ENCODE measurements around the gene NLGN4Y.

The NLGN4Y gene

GRCh38 chrY:14755571-14755970, 231.2 kb downstream of the NLGN4Y start:
- no peaks in the 10 kb centered on the region for H3K9me3 ChIP-seq (ENCODE audit: control extremely low read depth in 1 of 5, control insufficient read depth in 4 of 5, insufficient read depth in 2 of 5, low read depth in 1 of 5, low read length in 4 of 5)
- no peaks in the 10 kb centered on the region for H3K27me3 ChIP-seq (replicated peaks in 2 of 5; ENCODE audit: control insufficient read depth in 4 of 5, insufficient read depth in 5 of 5, low read length in 4 of 5)
- no peak overlapping the region for H3K4me3 ChIP-seq (ENCODE audit: control insufficient read depth in 1 of 7, extremely low read depth in 1 of 7, insufficient read depth in 4 of 7, low read depth in 2 of 7, low read length in 6 of 7)
- no peak for DNase-seq
- no peak overlapping the region for H3K27ac ChIP-seq (ENCODE audit: insufficient read depth in 1 of 2, low read depth in 1 of 2, low read length in 2 of 2, poor library complexity in 1 of 2, severe bottlenecking in 2 of 2)
- POLR2A ChIA-PET = no interaction called here
- H3K4me1 ChIP-seq (ENCODE audit: control extremely low read depth in 1 of 4, control insufficient read depth in 4 of 4, insufficient read depth in 4 of 4, low read length in 3 of 4) = no peaks in the 10 kb centered on the region
- no peaks in the 10 kb centered on the region for H3K36me3 ChIP-seq (ENCODE audit: control insufficient read depth in 4 of 4, insufficient read depth in 4 of 4, low read length in 3 of 4)
- CTCF ChIA-PET = no interaction called here

GRCh38 chrY:14762903-14763302, 238.6 kb downstream of the NLGN4Y start:
- H3K4me1 ChIP-seq (ENCODE audit: control extremely low read depth in 1 of 4, control insufficient read depth in 4 of 4, insufficient read depth in 4 of 4, low read length in 3 of 4) = no peaks in the 10 kb centered on the region
- POLR2A ChIA-PET = no interaction called here

GRCh38 chrY:14763600-14763999, 239.3 kb downstream of the NLGN4Y start:
- no peaks in the 10 kb centered on the region for H3K9me3 ChIP-seq (ENCODE audit: control extremely low read depth in 1 of 5, control insufficient read depth in 4 of 5, insufficient read depth in 2 of 5, low read depth in 1 of 5, low read length in 4 of 5)
- POLR2A ChIA-PET = no interaction called here
- no peaks in the 10 kb centered on the region for H3K27me3 ChIP-seq (replicated peaks in 2 of 5; ENCODE audit: control insufficient read depth in 4 of 5, insufficient read depth in 5 of 5, low read length in 4 of 5)
- no peak overlapping the region for H3K4me3 ChIP-seq (ENCODE audit: control insufficient read depth in 1 of 7, extremely low read depth in 1 of 7, insufficient read depth in 4 of 7, low read depth in 2 of 7, low read length in 6 of 7)
- no peaks in the 10 kb centered on the region for H3K36me3 ChIP-seq (ENCODE audit: control insufficient read depth in 4 of 4, insufficient read depth in 4 of 4, low read length in 3 of 4)
- H3K4me1 ChIP-seq (ENCODE audit: control extremely low read depth in 1 of 4, control insufficient read depth in 4 of 4, insufficient read depth in 4 of 4, low read length in 3 of 4) = no peaks in the 10 kb centered on the region
- no peak overlapping the region for H3K27ac ChIP-seq (ENCODE audit: insufficient read depth in 1 of 2, low read depth in 1 of 2, low read length in 2 of 2, poor library complexity in 1 of 2, severe bottlenecking in 2 of 2)
- CTCF ChIA-PET = no interaction called here
- no peak for DNase-seq

More at GRCh38 chrY:14762903-14763302, 238.6 kb downstream of the NLGN4Y start:
- H3K9me3 ChIP-seq (ENCODE audit: control extremely low read depth in 1 of 5, control insufficient read depth in 4 of 5, insufficient read depth in 2 of 5, low read depth in 1 of 5, low read length in 4 of 5) = no peaks in the 10 kb centered on the region
- no CpG with 5 or more reads among the region's 1 CpG for WGBS (ENCODE audit: insufficient coverage)
- no peaks in the 10 kb centered on the region for H3K36me3 ChIP-seq (ENCODE audit: control insufficient read depth in 4 of 4, insufficient read depth in 4 of 4, low read length in 3 of 4)
- DNase-seq = no peak
- H3K4me3 ChIP-seq (ENCODE audit: control insufficient read depth in 1 of 7, extremely low read depth in 1 of 7, insufficient read depth in 4 of 7, low read depth in 2 of 7, low read length in 6 of 7) = no peak overlapping the region
- no peaks in the 10 kb centered on the region for H3K27me3 ChIP-seq (replicated peaks in 2 of 5; ENCODE audit: control insufficient read depth in 4 of 5, insufficient read depth in 5 of 5, low read length in 4 of 5)
- CTCF ChIA-PET = no interaction called here
- H3K27ac ChIP-seq (ENCODE audit: insufficient read depth in 1 of 2, low read depth in 1 of 2, low read length in 2 of 2, poor library complexity in 1 of 2, severe bottlenecking in 2 of 2) = no peak overlapping the region

GRCh38 chrY:14778208-14778607, 253.9 kb downstream of the NLGN4Y start:
- POLR2A ChIA-PET = no interaction called here
- H3K4me1 ChIP-seq (ENCODE audit: control extremely low read depth in 1 of 4, control insufficient read depth in 4 of 4, insufficient read depth in 4 of 4, low read length in 3 of 4) = no peaks in the 10 kb centered on the region
- H3K27ac ChIP-seq (ENCODE audit: insufficient read depth in 1 of 2, low read depth in 1 of 2, low read length in 2 of 2, poor library complexity in 1 of 2, severe bottlenecking in 2 of 2) = no peak overlapping the region
- no peaks in the 10 kb centered on the region for H3K9me3 ChIP-seq (ENCODE audit: control extremely low read depth in 1 of 5, control insufficient read depth in 4 of 5, insufficient read depth in 2 of 5, low read depth in 1 of 5, low read length in 4 of 5)
- H3K4me3 ChIP-seq (ENCODE audit: control insufficient read depth in 1 of 7, extremely low read depth in 1 of 7, insufficient read depth in 4 of 7, low read depth in 2 of 7, low read length in 6 of 7) = no peak overlapping the region
- CTCF ChIA-PET = no interaction called here
- DNase-seq = no peak
- H3K36me3 ChIP-seq (ENCODE audit: control insufficient read depth in 4 of 4, insufficient read depth in 4 of 4, low read length in 3 of 4) = no peaks in the 10 kb centered on the region
- no peaks in the 10 kb centered on the region for H3K27me3 ChIP-seq (replicated peaks in 2 of 5; ENCODE audit: control insufficient read depth in 4 of 5, insufficient read depth in 5 of 5, low read length in 4 of 5)
- no CpG with 5 or more reads among the region's 4 CpGs for WGBS (ENCODE audit: insufficient coverage)

- DNase-seq = no peak
- ChIA-PET CTCF (no interaction called here), POLR2A (no interaction called here)
- no peaks in the 10 kb centered on the region for H3K27me3 ChIP-seq (replicated peaks in 2 of 5; ENCODE audit: control insufficient read depth in 4 of 5, insufficient read depth in 5 of 5, low read length in 4 of 5)
- H3K4me1 ChIP-seq (ENCODE audit: control extremely low read depth in 1 of 4, control insufficient read depth in 4 of 4, insufficient read depth in 4 of 4, low read length in 3 of 4) = no peaks in the 10 kb centered on the region
- H3K36me3 ChIP-seq (ENCODE audit: control insufficient read depth in 4 of 4, insufficient read depth in 4 of 4, low read length in 3 of 4) = no peaks in the 10 kb centered on the region
- H3K27ac ChIP-seq (ENCODE audit: insufficient read depth in 1 of 2, low read depth in 1 of 2, low read length in 2 of 2, poor library complexity in 1 of 2, severe bottlenecking in 2 of 2) = no peak overlapping the region
- H3K9me3 ChIP-seq (ENCODE audit: control extremely low read depth in 1 of 5, control insufficient read depth in 4 of 5, insufficient read depth in 2 of 5, low read depth in 1 of 5, low read length in 4 of 5) = no peaks in the 10 kb centered on the region
- no CpG with 5 or more reads among the region's 4 CpGs for WGBS (ENCODE audit: insufficient coverage)
- H3K4me3 ChIP-seq (ENCODE audit: control insufficient read depth in 1 of 7, extremely low read depth in 1 of 7, insufficient read depth in 4 of 7, low read depth in 2 of 7, low read length in 6 of 7) = no peak overlapping the region
Observed at GRCh38 chrY:14793104-14793503, 268.8 kb downstream of the NLGN4Y start.

GRCh38 chrY:14793674-14794073, 269.3 kb downstream of the NLGN4Y start:
- no CpG with 5 or more reads among the region's 11 CpGs for WGBS (ENCODE audit: insufficient coverage)
- Histone ChIP-seq H3K36me3 (ENCODE audit: control insufficient read depth in 4 of 4, insufficient read depth in 4 of 4, low read length in 3 of 4) (no peaks in the 10 kb centered on the region), H3K27ac (ENCODE audit: insufficient read depth in 1 of 2, low read depth in 1 of 2, low read length in 2 of 2, poor library complexity in 1 of 2, severe bottlenecking in 2 of 2) (no peak overlapping the region), H3K4me3 (ENCODE audit: control insufficient read depth in 1 of 7, extremely low read depth in 1 of 7, insufficient read depth in 4 of 7, low read depth in 2 of 7, low read length in 6 of 7) (no peak overlapping the region), H3K9me3 (ENCODE audit: control extremely low read depth in 1 of 5, control insufficient read depth in 4 of 5, insufficient read depth in 2 of 5, low read depth in 1 of 5, low read length in 4 of 5) (no peaks in the 10 kb centered on the region), H3K27me3 (replicated peaks in 2 of 5; ENCODE audit: control insufficient read depth in 4 of 5, insufficient read depth in 5 of 5, low read length in 4 of 5) (no peaks in the 10 kb centered on the region), H3K4me1 (ENCODE audit: control extremely low read depth in 1 of 4, control insufficient read depth in 4 of 4, insufficient read depth in 4 of 4, low read length in 3 of 4) (no peaks in the 10 kb centered on the region)
- ChIA-PET POLR2A (no interaction called here), CTCF (no interaction called here)
- DNase-seq = no peak

GRCh38 chrY:14798010-14798409, 273.7 kb downstream of the NLGN4Y start:
- CTCF ChIA-PET = no interaction called here

GRCh38 chrY:14801096-14801495, 276.8 kb downstream of the NLGN4Y start:
- POLR2A ChIA-PET = no interaction called here
- H3K36me3 ChIP-seq (ENCODE audit: control insufficient read depth in 4 of 4, insufficient read depth in 4 of 4, low read length in 3 of 4) = no peaks in the 10 kb centered on the region
- WGBS (ENCODE audit: insufficient coverage) = no CpG with 5 or more reads among the region's 2 CpGs
- CTCF ChIA-PET = no interaction called here
- H3K4me3 ChIP-seq (ENCODE audit: control insufficient read depth in 1 of 7, extremely low read depth in 1 of 7, insufficient read depth in 4 of 7, low read depth in 2 of 7, low read length in 6 of 7) = no peak overlapping the region
- no peak overlapping the region for H3K27ac ChIP-seq (ENCODE audit: insufficient read depth in 1 of 2, low read depth in 1 of 2, low read length in 2 of 2, poor library complexity in 1 of 2, severe bottlenecking in 2 of 2)
- H3K27me3 ChIP-seq (replicated peaks in 2 of 5; ENCODE audit: control insufficient read depth in 4 of 5, insufficient read depth in 5 of 5, low read length in 4 of 5) = no peaks in the 10 kb centered on the region
- DNase-seq = no peak
- no peaks in the 10 kb centered on the region for H3K9me3 ChIP-seq (ENCODE audit: control extremely low read depth in 1 of 5, control insufficient read depth in 4 of 5, insufficient read depth in 2 of 5, low read depth in 1 of 5, low read length in 4 of 5)
- no peaks in the 10 kb centered on the region for H3K4me1 ChIP-seq (ENCODE audit: control extremely low read depth in 1 of 4, control insufficient read depth in 4 of 4, insufficient read depth in 4 of 4, low read length in 3 of 4)

More at GRCh38 chrY:14798010-14798409, 273.7 kb downstream of the NLGN4Y start:
- no peak overlapping the region for H3K4me3 ChIP-seq (ENCODE audit: control insufficient read depth in 1 of 7, extremely low read depth in 1 of 7, insufficient read depth in 4 of 7, low read depth in 2 of 7, low read length in 6 of 7)
- no peaks in the 10 kb centered on the region for H3K9me3 ChIP-seq (ENCODE audit: control extremely low read depth in 1 of 5, control insufficient read depth in 4 of 5, insufficient read depth in 2 of 5, low read depth in 1 of 5, low read length in 4 of 5)
- POLR2A ChIA-PET = no interaction called here
- H3K4me1 ChIP-seq (ENCODE audit: control extremely low read depth in 1 of 4, control insufficient read depth in 4 of 4, insufficient read depth in 4 of 4, low read length in 3 of 4) = no peaks in the 10 kb centered on the region
- DNase-seq = no peak
- WGBS (ENCODE audit: insufficient coverage) = no CpG with 5 or more reads among the region's 2 CpGs
- H3K27ac ChIP-seq (ENCODE audit: insufficient read depth in 1 of 2, low read depth in 1 of 2, low read length in 2 of 2, poor library complexity in 1 of 2, severe bottlenecking in 2 of 2) = no peak overlapping the region
- no peaks in the 10 kb centered on the region for H3K27me3 ChIP-seq (replicated peaks in 2 of 5; ENCODE audit: control insufficient read depth in 4 of 5, insufficient read depth in 5 of 5, low read length in 4 of 5)
- no peaks in the 10 kb centered on the region for H3K36me3 ChIP-seq (ENCODE audit: control insufficient read depth in 4 of 4, insufficient read depth in 4 of 4, low read length in 3 of 4)
